B cell (primary cell): ENCODE results near the gene LARGE1.

ENCODE experiments used
- EZH2 ChIP-seq: IDR thresholded peaks from 2 replicates; pipeline ENCODE4 v1.6.1; 2012; ENCODE audit warnings: borderline replicate concordance, low read depth, mild to moderate bottlenecking, moderate library complexity, low read length; ENCODE audit not compliant: insufficient read depth, poor library complexity, severe bottlenecking
- TF ChIP-seq, protein P1 (sequence below): fragments of 200-600 bp; IDR thresholded peaks from one replicate; pipeline ENCODE4 v1.8.0; 2022; ENCODE audit warnings: antibody characterized with exemption, mild to moderate bottlenecking

DNA sequence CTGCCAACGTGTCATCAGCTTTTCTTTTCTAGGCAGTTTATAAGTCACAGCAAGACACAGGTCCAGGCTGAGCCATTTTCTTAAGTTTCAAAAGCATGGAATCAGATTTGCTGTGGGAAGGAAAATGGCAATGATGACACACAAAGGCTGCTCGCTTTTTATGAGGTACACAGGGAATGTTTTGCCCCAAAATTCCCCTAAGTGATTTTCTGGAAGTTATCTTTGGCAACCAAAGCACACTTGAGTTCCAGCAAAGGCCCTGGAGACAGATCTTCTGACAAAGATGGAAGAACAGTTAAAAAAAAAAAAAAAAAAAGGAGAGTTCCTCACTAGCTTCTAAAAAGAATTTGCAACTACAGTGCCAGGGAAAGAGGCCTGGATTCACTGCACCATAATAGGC is 260.8 kb downstream of the LARGE1 start:
- TF ChIP-seq, protein P1, sequence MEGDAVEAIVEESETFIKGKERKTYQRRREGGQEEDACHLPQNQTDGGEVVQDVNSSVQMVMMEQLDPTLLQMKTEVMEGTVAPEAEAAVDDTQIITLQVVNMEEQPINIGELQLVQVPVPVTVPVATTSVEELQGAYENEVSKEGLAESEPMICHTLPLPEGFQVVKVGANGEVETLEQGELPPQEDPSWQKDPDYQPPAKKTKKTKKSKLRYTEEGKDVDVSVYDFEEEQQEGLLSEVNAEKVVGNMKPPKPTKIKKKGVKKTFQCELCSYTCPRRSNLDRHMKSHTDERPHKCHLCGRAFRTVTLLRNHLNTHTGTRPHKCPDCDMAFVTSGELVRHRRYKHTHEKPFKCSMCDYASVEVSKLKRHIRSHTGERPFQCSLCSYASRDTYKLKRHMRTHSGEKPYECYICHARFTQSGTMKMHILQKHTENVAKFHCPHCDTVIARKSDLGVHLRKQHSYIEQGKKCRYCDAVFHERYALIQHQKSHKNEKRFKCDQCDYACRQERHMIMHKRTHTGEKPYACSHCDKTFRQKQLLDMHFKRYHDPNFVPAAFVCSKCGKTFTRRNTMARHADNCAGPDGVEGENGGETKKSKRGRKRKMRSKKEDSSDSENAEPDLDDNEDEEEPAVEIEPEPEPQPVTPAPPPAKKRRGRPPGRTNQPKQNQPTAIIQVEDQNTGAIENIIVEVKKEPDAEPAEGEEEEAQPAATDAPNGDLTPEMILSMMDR = no peak
- no peak for TF ChIP-seq EZH2
